ENCODE measurements around the gene PRKCA. TPM values are rescaled to one million over a fixed set of nuclear protein-coding genes. Genes with fewer than 3 reads are reported as not detected.

The PRKCA gene
- total and polyA plus RNA-seq, 2 donors (not counting 3 experiments of a cell fraction or from before 2014, with no cell fraction given), result 7.5 to 34.2 TPM

DNA sequence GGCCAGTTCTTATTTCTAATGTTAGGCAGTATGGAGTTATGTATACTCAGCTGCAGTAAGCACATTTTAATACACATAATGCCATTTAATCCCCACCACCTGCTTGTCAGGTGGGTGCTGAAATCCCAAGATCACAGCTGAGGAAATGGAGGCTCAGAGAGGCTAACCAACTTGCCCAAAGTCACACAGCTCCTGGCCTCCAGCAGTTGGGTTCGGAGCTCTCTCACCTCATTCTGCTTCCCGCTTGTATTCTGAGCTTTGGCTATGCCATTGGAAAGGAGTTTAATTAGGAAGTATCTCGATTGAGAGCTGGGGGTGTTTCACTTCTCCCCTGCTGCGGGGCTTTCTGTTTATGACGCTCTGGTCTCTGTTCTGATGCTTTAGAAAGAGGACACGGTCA lies 459.9 kb downstream of the PRKCA start:
- no TSS peak for BruUV-seq (replicated peaks)
- no peak for DNase-seq (ENCODE audit: low read depth, low spot score)
- H3K79me2 ChIP-seq (ENCODE audit: control insufficient read depth, insufficient read depth, low read length), result no peaks in the 10 kb centered on the region

GRCh38 chr17:66763056-66763455 lies 460.6 kb downstream of the PRKCA start:
- no TSS peak for BruUV-seq (replicated peaks)
- H3K27me3 ChIP-seq (ENCODE audit: control insufficient read depth in 2 of 2, insufficient read depth in 2 of 2, low read length in 2 of 2), result no peaks in the 10 kb centered on the region
- H3K4me3 ChIP-seq (replicated peaks in 1 of 3; ENCODE audit: insufficient read depth in 1 of 3, low read depth in 1 of 3, low read length in 3 of 3), result no peak overlapping the region
- H4K20me1 ChIP-seq (replicated peaks; ENCODE audit: control insufficient read depth, extremely low read depth, insufficient read depth, low read length), result no peaks in the 10 kb centered on the region
- H3K9me3 ChIP-seq (replicated peaks; ENCODE audit: control insufficient read depth, insufficient read depth, low read length), result no peaks in the 10 kb centered on the region
- H3K4me1 ChIP-seq (ENCODE audit: control insufficient read depth, extremely low read depth, insufficient read depth, low read length), result no peaks in the 10 kb centered on the region
- FAIRE-seq (no peak), DNase-seq (ENCODE audit: low read depth, low spot score) (no peak)
- no peaks in the 10 kb centered on the region for H3K79me2 ChIP-seq (ENCODE audit: control insufficient read depth, insufficient read depth, low read length)
- H3K4me2 ChIP-seq (ENCODE audit: insufficient read depth, low read length), result no peak overlapping the region
- no peak overlapping the region for H3K9ac ChIP-seq (replicated peaks; ENCODE audit: extremely low read depth, insufficient read depth, low read length)
- no peaks in the 10 kb centered on the region for H3K9me1 ChIP-seq (replicated peaks; ENCODE audit: control insufficient read depth, extremely low read depth, insufficient read depth, low read length)
- POLR2A ChIA-PET, result no interaction called here
- no peak for TF ChIP-seq JUN (IDR thresholded peaks at IDR 0.05; ENCODE audit: borderline replicate concordance, insufficient read depth, insufficient read length, low read depth)
- no peak for TF ChIP-seq MYC (IDR thresholded peaks at IDR 0.05; ENCODE audit: low read depth, low read length)
- no peak for TF ChIP-seq GATA2 (IDR thresholded peaks at IDR 0.05; ENCODE audit: insufficient read depth, insufficient read length, low read depth, low read length)
- TF ChIP-seq, protein P1, sequence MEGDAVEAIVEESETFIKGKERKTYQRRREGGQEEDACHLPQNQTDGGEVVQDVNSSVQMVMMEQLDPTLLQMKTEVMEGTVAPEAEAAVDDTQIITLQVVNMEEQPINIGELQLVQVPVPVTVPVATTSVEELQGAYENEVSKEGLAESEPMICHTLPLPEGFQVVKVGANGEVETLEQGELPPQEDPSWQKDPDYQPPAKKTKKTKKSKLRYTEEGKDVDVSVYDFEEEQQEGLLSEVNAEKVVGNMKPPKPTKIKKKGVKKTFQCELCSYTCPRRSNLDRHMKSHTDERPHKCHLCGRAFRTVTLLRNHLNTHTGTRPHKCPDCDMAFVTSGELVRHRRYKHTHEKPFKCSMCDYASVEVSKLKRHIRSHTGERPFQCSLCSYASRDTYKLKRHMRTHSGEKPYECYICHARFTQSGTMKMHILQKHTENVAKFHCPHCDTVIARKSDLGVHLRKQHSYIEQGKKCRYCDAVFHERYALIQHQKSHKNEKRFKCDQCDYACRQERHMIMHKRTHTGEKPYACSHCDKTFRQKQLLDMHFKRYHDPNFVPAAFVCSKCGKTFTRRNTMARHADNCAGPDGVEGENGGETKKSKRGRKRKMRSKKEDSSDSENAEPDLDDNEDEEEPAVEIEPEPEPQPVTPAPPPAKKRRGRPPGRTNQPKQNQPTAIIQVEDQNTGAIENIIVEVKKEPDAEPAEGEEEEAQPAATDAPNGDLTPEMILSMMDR (IDR thresholded peaks at IDR 0.05; ENCODE audit: extremely low read depth in 1 of 2, insufficient read depth in 1 of 2, low read depth in 1 of 2, low read length in 2 of 2), result no peak
- TF ChIP-seq POLR2A (IDR thresholded peaks at IDR 0.05; ENCODE audit: low read depth, low read length), result no peak
- TF ChIP-seq, protein P2, sequence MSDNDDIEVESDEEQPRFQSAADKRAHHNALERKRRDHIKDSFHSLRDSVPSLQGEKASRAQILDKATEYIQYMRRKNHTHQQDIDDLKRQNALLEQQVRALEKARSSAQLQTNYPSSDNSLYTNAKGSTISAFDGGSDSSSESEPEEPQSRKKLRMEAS (IDR thresholded peaks at IDR 0.05; ENCODE audit: insufficient read depth, insufficient read length), result no peak
- no peak for TF ChIP-seq EZH2 (IDR thresholded peaks at IDR 0.05; ENCODE audit: borderline replicate concordance, low read depth, low read length, severe bottlenecking)
- no peak for TF ChIP-seq FOS (IDR thresholded peaks at IDR 0.05; ENCODE audit: borderline replicate concordance, insufficient read depth, low read length)
- TF ChIP-seq POLR2AphosphoS5 (IDR thresholded peaks at IDR 0.05; ENCODE audit: insufficient read depth, low read depth, low read length), result no peak
- intact Hi-C loops (cut with micrococcal nuclease), result no loop called here
- H3K36me3 ChIP-seq (ENCODE audit: control insufficient read depth in 2 of 2, extremely low read depth in 1 of 2, insufficient read depth in 2 of 2, low read length in 2 of 2), result no peaks in the 10 kb centered on the region
- dilution Hi-C loops (cut with MboI; ENCODE audit: extremely low pct_ligation_motif_present, low sequenced_read_pairs), result no loop called here
- CTCF ChIA-PET, result no interaction called here
- no peak overlapping the region for H3K27ac ChIP-seq (ENCODE audit: insufficient read depth, low read depth, low read length)
- H2AFZ ChIP-seq (ENCODE audit: low read depth, low read length), result no peak overlapping the region

More for the DNA sequence above, 459.9 kb downstream of the PRKCA start:
- Histone ChIP-seq H4K20me1 (replicated peaks; ENCODE audit: control insufficient read depth, extremely low read depth, insufficient read depth, low read length) (no peaks in the 10 kb centered on the region), H3K36me3 (ENCODE audit: control insufficient read depth in 2 of 2, extremely low read depth in 1 of 2, insufficient read depth in 2 of 2, low read length in 2 of 2) (no peaks in the 10 kb centered on the region), H3K4me1 (ENCODE audit: control insufficient read depth, extremely low read depth, insufficient read depth, low read length) (no peaks in the 10 kb centered on the region), H3K27me3 (ENCODE audit: control insufficient read depth in 2 of 2, insufficient read depth in 2 of 2, low read length in 2 of 2) (no peaks in the 10 kb centered on the region), H3K27ac (ENCODE audit: insufficient read depth, low read depth, low read length) (no peak overlapping the region), H3K9me1 (replicated peaks; ENCODE audit: control insufficient read depth, extremely low read depth, insufficient read depth, low read length) (no peaks in the 10 kb centered on the region), H3K9me3 (replicated peaks; ENCODE audit: control insufficient read depth, insufficient read depth, low read length) (no peaks in the 10 kb centered on the region), H3K4me2 (ENCODE audit: insufficient read depth, low read length) (no peak overlapping the region), H3K4me3 (replicated peaks in 1 of 3; ENCODE audit: insufficient read depth in 1 of 3, low read depth in 1 of 3, low read length in 3 of 3) (no peak overlapping the region), H2AFZ (ENCODE audit: low read depth, low read length) (no peak overlapping the region), H3K9ac (replicated peaks; ENCODE audit: extremely low read depth, insufficient read depth, low read length) (no peak overlapping the region)
- intact Hi-C loops (cut with micrococcal nuclease) (no loop called here), dilution Hi-C loops (cut with MboI; ENCODE audit: extremely low pct_ligation_motif_present, low sequenced_read_pairs) (no loop called here)
- ChIA-PET CTCF (no interaction called here), POLR2A (no interaction called here)
- TF ChIP-seq POLR2AphosphoS5 (IDR thresholded peaks at IDR 0.05; ENCODE audit: insufficient read depth, low read depth, low read length) (no peak), GATA2 (IDR thresholded peaks at IDR 0.05; ENCODE audit: insufficient read depth, insufficient read length, low read depth, low read length) (no peak), EZH2 (IDR thresholded peaks at IDR 0.05; ENCODE audit: borderline replicate concordance, low read depth, low read length, severe bottlenecking) (no peak), JUN (IDR thresholded peaks at IDR 0.05; ENCODE audit: borderline replicate concordance, insufficient read depth, insufficient read length, low read depth) (no peak), FOS (IDR thresholded peaks at IDR 0.05; ENCODE audit: borderline replicate concordance, insufficient read depth, low read length) (no peak)
- TF ChIP-seq, protein P1 (IDR thresholded peaks at IDR 0.05; ENCODE audit: extremely low read depth in 1 of 2, insufficient read depth in 1 of 2, low read depth in 1 of 2, low read length in 2 of 2), result no peak
- no peak for FAIRE-seq

All from endothelial cell of umbilical vein (primary cell).